ENCODE data around the gene PPP1R14C.

PPP1R14C gene

DNA sequence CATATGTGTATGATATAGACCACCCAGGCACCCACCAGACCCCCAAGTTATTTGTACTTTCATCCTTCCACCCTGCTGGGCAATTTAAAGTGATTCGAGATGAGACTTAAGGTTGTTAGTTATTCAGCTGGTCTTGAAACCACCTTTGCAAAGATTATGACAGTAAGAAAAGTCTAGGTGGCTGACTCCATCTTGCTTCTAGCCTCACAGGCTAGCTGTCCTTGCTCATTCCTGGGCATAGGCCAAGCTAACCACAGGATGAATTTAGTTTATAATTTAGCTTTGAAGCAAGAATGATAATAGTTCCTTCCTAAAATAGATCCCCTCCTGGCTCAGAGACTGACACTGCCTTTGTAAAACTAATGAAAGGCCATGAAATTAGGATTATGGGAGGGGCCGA lies 154.0 kb downstream of the PPP1R14C start:
- Histone ChIP-seq H3K36me3 (no peaks in the 10 kb centered on the region), H3K27ac (no peak overlapping the region), H3K4me3 (ENCODE audit: low read depth, low read length) (no peak overlapping the region), H3K27me3 (ENCODE audit: insufficient read depth, low read depth, severe bottlenecking) (no peaks in the 10 kb centered on the region), H3K9me3 (ENCODE audit: severe bottlenecking) (peaks cover 6% of the 10 kb centered on the region)
- no peak for DNase-seq
- TF ChIP-seq, protein P1, sequence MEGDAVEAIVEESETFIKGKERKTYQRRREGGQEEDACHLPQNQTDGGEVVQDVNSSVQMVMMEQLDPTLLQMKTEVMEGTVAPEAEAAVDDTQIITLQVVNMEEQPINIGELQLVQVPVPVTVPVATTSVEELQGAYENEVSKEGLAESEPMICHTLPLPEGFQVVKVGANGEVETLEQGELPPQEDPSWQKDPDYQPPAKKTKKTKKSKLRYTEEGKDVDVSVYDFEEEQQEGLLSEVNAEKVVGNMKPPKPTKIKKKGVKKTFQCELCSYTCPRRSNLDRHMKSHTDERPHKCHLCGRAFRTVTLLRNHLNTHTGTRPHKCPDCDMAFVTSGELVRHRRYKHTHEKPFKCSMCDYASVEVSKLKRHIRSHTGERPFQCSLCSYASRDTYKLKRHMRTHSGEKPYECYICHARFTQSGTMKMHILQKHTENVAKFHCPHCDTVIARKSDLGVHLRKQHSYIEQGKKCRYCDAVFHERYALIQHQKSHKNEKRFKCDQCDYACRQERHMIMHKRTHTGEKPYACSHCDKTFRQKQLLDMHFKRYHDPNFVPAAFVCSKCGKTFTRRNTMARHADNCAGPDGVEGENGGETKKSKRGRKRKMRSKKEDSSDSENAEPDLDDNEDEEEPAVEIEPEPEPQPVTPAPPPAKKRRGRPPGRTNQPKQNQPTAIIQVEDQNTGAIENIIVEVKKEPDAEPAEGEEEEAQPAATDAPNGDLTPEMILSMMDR (IDR thresholded peaks at IDR 0.05; ENCODE audit: low read depth, low read length): no peak

DNA sequence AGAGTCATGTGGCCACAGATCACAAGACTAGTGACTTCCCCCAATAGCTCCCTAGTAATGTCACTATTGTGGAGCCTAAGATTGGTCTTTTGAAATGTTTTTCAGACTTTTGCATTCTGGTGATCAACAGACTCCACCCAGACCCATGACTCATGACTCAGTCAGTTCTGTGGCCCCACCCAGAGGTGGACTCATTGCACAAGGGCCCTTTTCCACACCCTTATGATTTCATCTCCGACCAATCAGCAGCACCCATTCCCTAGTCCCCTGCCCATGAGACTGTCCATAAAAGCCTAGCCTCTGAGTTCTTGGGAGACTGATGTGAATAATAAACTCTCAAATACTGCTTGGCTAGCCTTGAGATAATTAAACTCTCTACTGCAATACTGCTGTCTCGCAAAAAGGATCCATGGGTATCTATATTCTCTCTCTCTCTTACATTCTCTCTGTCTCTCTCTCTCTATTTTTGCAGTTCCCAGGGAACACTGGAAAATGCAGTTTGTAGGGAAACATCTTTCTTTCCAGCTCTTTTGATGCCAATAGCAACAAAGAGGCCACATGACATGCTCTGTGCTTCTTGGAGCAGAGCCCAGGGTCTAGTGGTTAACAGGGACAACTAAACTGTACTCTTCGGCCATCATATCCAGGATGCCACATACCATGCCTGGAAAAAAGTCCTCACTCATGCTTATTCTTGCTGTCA lies 154.6 kb downstream of the PPP1R14C start:
- TF ChIP-seq, protein P1 (IDR thresholded peaks at IDR 0.05; ENCODE audit: low read depth, low read length): no peak
- H3K4me3 ChIP-seq (ENCODE audit: low read depth, low read length): no peak overlapping the region
- H3K36me3 ChIP-seq: no peaks in the 10 kb centered on the region
- H3K9me3 ChIP-seq (ENCODE audit: severe bottlenecking): peaks cover 6% of the 10 kb centered on the region
- no peaks in the 10 kb centered on the region for H3K27me3 ChIP-seq (ENCODE audit: insufficient read depth, low read depth, severe bottlenecking)
- no peak overlapping the region for H3K27ac ChIP-seq
- DNase-seq: no peak

DNA sequence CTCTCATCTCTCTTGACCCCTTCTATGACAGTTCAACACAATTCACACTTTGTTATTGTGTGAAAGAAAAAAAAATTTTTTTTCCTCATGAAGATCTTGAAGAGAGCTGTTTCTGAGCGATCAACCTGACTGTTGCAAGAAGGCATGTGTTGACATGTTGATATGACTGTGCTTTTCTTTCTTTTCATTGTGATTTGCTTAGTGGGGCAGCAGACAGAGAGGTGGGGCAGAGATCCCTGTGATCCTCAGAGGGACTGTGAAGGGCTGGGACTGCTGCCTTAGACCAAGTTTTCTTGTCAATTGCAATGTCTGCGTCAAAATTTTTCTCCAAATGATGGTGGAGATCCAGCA lies 155.2 kb downstream of the PPP1R14C start:
- H3K4me3 ChIP-seq (ENCODE audit: low read depth, low read length): no peak overlapping the region
- H3K36me3 ChIP-seq: no peaks in the 10 kb centered on the region
- H3K27me3 ChIP-seq (ENCODE audit: insufficient read depth, low read depth, severe bottlenecking): no peaks in the 10 kb centered on the region
- H3K9me3 ChIP-seq (ENCODE audit: severe bottlenecking): peaks cover 6% of the 10 kb centered on the region
- H3K27ac ChIP-seq: no peak overlapping the region
- TF ChIP-seq, protein P1 (IDR thresholded peaks at IDR 0.05; ENCODE audit: low read depth, low read length): no peak
- DNase-seq: no peak

DNA sequence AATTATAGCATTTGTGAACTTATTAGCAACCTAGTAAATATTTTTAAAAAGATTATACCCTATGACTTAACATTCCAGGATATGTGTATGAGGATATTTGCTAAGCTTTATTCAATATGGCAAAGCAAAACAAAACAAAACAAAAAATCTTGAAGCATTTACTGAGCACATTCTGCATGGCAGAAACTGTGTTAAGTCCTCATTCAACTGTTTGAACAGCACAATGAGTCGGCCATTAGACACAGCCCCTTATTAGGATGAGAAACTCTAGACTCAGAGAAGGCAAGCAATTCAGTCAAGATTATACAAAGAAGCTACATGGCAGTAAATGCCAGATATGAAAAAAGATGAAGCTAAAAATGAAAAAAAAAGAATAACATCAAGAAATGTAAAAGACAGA lies 155.8 kb downstream of the PPP1R14C start:
- Histone ChIP-seq H3K4me3 (ENCODE audit: low read depth, low read length) (no peak overlapping the region), H3K9me3 (ENCODE audit: severe bottlenecking) (peaks cover 6% of the 10 kb centered on the region), H3K36me3 (no peaks in the 10 kb centered on the region), H3K27ac (no peak overlapping the region), H3K27me3 (ENCODE audit: insufficient read depth, low read depth, severe bottlenecking) (no peaks in the 10 kb centered on the region)
- TF ChIP-seq, protein P1 (IDR thresholded peaks at IDR 0.05; ENCODE audit: low read depth, low read length): no peak
- no peak for DNase-seq
